Measurements from ENCODE around the gene SDHAF3.

- TF ChIP-seq, protein P1, sequence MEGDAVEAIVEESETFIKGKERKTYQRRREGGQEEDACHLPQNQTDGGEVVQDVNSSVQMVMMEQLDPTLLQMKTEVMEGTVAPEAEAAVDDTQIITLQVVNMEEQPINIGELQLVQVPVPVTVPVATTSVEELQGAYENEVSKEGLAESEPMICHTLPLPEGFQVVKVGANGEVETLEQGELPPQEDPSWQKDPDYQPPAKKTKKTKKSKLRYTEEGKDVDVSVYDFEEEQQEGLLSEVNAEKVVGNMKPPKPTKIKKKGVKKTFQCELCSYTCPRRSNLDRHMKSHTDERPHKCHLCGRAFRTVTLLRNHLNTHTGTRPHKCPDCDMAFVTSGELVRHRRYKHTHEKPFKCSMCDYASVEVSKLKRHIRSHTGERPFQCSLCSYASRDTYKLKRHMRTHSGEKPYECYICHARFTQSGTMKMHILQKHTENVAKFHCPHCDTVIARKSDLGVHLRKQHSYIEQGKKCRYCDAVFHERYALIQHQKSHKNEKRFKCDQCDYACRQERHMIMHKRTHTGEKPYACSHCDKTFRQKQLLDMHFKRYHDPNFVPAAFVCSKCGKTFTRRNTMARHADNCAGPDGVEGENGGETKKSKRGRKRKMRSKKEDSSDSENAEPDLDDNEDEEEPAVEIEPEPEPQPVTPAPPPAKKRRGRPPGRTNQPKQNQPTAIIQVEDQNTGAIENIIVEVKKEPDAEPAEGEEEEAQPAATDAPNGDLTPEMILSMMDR (IDR thresholded peaks at IDR 0.05) = no peak
- TF ChIP-seq POLR2A (IDR thresholded peaks at IDR 0.05) (no peak), POLR2AphosphoS5 (IDR thresholded peaks at IDR 0.05) (no peak)
Observed at GRCh38 chr7:97203957-97204356, 86.5 kb downstream of the SDHAF3 start.
